ENCODE data around the gene SNX24. TPM values are rescaled to one million over a fixed set of nuclear protein-coding genes. Genes with fewer than 3 reads are reported as not detected.
A peak's percentile ranks its signal among the peaks of the same experiment; 100 is the strongest.

Gene SNX24
- total RNA-seq, 1 donor from 2014 or later, result 24.3 TPM

DNA sequence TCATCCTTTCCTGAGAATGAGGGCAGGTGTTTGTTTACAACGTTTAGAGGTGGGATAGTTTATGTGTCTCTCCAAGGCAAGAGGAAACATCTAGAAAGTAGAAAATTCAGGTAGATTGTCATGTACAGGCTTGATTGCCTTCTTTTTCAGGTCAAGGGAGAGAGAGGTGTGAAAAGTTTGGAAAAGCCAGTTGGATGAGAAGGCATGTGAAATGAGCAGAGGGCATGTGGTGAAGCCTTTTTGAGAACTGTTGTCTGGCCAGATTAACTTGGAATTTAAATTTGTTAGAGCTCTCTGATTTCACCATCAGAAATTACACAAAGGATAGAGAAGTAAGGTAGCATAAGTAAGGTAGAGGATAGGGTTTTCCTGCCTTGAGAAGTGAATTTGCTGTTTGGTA is 74.6 kb downstream of the SNX24 start:
- no peak for DNase-seq (ENCODE audit: low spot score)

DNA sequence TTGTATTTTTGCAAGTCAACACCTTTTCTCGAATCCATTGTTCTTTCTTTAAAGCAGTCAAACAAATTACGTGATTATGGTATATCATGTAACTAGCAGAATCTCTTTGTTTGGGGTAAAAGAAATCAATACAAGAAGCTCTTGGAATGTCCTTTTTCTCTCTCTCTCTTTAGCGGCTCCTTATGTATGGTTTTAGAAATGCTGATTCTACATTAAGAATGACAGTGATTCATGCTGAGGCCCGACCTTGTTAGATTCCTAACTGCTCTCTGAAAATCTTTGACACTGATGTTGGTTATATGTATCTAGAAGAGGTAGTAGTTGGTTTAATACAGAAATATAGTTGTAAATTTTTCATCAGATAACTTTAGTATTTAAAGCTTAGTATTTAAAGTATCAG is 76.4 kb downstream of the SNX24 start:
- peak; percentile 41 for DNase-seq (ENCODE audit: low spot score)

DNA sequence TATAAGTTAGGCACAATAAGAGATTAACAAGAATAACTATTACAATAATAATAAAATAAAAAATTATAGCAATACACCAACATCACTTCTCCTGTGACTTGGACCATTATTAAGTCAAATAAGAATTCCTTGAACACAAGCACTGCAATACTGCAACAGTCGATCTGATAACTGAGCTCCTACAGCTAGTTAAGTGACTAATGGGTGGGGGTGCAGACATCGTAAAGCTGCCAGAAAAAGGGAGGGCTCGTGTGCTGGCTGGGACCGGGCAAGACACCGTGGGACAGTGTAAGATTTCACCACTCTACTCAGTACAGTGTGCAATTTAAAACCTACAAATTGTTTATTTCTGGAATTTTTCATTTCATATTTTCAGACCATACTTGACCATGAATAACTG is 78.8 kb downstream of the SNX24 start:
- no peak for DNase-seq (ENCODE audit: low spot score)

DNA sequence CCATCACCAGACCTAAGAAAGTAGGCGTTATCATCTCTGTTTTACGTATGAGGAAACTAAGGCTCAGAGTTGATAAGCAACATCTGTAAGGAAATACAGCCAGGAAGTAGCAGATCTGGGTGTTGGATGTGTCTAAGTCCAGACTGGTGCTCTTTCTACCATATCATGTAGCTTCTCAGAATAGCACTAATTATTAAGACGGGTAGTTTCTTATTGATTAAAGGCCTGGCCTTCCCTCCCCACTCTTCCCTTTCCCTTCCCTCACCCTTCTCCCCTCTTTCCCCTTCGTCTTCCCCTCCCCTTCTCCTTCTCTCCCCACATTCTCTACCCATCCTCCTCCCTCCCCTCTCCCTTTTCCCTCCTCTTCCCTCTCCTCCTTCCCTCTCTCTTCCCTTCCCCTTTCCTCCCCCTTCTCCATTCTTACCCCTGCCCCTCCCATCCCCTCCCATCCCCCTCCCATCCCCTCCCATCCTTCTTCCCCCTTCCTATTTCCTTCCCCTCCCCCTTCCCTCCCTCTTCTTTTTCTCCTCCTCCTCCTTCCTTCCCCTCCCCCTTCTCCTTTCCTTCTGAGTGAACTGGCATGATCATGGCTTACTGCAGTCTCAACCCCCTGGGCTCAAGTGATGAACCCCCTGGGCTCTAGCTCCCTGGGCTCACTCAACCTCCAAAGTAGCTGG is 79.4 kb downstream of the SNX24 start:
- DNase-seq (ENCODE audit: low spot score), result no peak

DNA sequence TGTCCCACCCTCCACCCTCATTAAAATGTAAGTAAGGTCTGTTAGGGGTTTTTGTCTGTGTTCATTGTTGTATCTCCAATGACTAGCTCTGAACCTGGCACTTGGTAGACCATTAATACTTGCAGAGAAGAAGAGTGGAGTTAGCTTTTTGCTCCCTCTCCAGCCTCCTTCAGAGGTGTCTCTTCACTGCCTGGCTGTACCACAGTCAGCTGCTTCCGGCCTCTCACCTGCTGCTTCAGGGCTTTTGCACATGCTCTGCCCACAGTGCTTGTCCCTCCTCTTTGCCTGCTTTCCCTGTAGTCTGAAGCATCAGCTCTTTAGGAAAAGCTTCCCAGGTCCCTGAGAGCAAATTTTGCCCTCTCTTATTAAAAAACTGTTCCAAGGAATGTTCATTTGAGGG is 83.6 kb downstream of the SNX24 start:
- no peak for DNase-seq (ENCODE audit: low spot score)

- DNase-seq (ENCODE audit: low spot score), result no peak
Measured at GRCh38 chr5:122929980-122930379, 84.6 kb downstream of the SNX24 start.

DNA sequence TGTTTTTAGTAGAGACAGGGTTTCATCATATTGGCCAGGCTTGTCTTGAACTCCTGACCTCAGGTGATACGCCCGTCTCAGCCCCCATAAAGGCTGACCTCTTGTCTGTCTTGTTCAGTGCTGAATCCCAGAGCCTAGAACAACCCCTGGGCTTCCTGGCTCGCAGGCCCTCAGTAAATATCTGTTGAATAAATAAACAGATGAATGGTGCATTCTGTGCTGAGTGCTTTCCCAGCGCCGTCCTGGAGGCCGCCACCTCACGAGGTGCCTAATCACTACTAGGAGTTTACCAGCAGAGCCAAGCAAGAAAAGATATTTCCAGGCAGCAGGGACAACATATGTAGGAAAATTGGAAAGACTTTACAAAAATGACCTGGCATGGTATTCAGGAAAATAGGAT is 88.5 kb downstream of the SNX24 start:
- DNase-seq (ENCODE audit: low spot score), result no peak

DNA sequence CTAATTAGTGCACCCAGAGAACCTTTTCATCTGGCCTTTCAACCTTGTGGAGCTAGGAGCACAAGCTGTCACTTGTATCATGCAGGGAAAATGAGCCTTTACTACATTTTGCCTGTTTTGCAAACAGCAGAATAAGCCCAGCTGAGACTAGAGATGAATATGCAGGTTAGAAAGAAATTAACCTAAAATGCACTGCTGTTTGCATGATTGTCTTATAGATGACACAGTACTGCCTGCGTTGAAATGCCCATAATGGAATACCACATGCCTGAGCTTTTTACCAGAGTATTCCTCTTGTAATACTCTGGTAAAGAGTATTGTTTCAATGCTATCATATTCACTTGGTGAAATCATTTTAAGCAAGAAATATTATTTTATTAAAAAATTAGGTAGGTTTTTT is 90.7 kb downstream of the SNX24 start:
- DNase-seq (ENCODE audit: low spot score), result no peak

DNA sequence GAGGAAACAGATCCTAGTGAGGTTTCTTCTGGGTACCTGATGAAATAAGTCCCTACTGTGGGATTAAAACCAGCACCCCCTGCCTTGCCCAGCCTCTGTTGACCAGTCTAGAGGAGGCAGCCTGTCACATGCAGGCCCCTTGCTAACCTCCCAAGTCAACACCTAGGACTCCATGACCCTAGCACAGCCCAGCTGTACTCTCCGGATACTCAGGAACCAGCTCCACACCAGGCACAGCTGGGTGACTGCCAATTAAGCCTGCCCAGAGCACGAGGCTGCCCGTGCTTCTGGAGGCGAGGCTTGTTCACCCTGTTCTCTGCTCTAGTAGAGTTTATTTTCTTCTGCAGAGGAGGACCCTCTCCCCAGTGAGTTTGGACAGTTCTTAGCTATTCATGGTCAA is 92.5 kb downstream of the SNX24 start:
- no peak for DNase-seq (ENCODE audit: low spot score)

- DNase-seq (ENCODE audit: low spot score), result no peak
Measured at GRCh38 chr5:122940890-122941289, 95.5 kb downstream of the SNX24 start.

- no peak for DNase-seq (ENCODE audit: low spot score)
Measured at GRCh38 chr5:122941737-122942136, 96.3 kb downstream of the SNX24 start.

- peak; percentile 65 for DNase-seq (ENCODE audit: low spot score)
Measured at GRCh38 chr5:122942164-122942914, 96.9 kb downstream of the SNX24 start.

- no peak for DNase-seq (ENCODE audit: low spot score)
Measured at GRCh38 chr5:122943050-122943698, 97.8 kb downstream of the SNX24 start.

- DNase-seq (ENCODE audit: low spot score), result no peak
Measured at GRCh38 chr5:122944051-122944450, 98.6 kb downstream of the SNX24 start.

GRCh38 chr5:122947372-122947771 is 102.0 kb downstream of the SNX24 start:
- no peak for DNase-seq (ENCODE audit: low spot score)

GRCh38 chr5:122947772-122948171 is 102.4 kb downstream of the SNX24 start:
- no peak for DNase-seq (ENCODE audit: low spot score)

- DNase-seq (ENCODE audit: low spot score), result no peak
Measured at GRCh38 chr5:122948319-122948718, 102.9 kb downstream of the SNX24 start.

- DNase-seq (ENCODE audit: low spot score), result no peak
Measured at GRCh38 chr5:122951658-122952057, 106.2 kb downstream of the SNX24 start.

- no peak for DNase-seq (ENCODE audit: low spot score)
Measured at GRCh38 chr5:122954719-122955118, 109.3 kb downstream of the SNX24 start.

DNA sequence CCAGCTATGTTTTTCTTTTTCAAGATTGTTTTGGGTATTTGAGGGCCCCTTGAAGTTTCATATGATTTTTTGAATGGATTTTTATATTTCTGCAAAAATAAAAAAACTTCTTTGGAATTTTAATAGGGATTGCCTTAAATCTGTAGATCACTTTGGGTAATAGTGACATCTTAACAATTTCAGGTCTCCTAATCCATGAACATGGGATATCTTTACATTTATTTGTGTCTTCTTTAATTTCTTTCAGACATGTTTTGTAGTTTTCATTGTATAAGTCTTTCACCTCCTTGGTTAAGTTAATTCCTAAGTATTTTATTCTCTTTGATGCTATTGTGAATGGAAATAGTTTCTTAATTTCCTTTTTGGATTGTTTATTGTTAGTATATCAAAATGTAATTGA is 112.0 kb downstream of the SNX24 start:
- no peak for DNase-seq (ENCODE audit: low spot score)

DNA sequence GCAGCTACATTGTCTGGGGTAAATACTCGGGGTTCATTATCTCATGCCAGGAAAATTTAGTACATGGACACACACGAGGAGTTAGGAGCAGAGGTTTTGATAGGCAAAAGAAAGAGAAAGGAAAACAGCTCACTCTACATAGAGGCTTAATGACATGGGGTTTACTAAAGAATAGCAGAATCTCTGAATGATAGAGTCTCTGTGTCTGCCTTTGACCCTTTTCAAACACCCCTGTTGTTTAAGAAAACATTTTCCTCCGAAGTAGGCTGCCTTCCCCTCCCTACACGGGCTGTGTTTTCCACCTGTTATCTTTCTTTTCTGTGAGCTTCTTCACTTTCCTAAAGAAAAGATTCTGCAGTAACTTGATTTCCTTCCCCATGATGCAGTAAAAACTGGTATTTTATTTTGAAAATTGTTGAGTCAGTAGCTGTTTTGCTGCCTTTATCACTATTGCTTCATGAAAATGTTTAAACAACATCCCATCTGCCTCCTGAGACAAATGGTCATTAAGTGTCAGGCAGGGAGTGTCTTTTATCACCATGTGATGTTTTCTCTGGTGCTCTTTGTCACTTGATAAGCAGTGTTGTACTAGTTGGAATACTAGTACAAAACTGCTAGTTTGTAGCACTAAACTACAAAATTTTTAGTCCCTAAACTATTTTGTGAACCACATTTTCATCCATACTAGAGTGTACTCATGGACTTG is 114.5 kb downstream of the SNX24 start:
- no peak for DNase-seq (ENCODE audit: low spot score)

DNA sequence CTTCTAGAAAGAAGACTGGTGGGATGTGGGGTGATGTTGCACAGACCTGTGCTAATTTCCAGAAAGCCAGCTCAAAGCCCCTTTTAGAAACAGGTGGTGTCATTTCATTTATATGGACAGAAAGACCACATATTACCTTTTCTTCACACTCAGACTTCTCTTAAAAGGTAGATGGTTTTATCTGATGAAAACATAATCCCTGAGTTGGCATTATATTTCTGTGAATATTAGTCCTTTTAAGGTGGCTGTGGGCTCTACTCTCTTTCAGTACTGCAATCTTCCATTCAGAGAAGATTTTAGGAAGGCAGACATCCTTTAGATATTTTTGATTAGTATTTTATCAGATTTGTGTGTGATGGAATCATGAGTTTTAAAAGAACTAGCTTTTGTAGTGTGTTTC is 117.9 kb downstream of the SNX24 start:
- DNase-seq (ENCODE audit: low spot score), result no peak
